Measurements from ENCODE around the gene SULT1A1.

The SULT1A1 gene

GRCh38 chr16:28592979-28593553 lies 16.8 kb downstream of the SULT1A1 start:
- intact Hi-C loops (cut with DNase I): no loop called here
- peak in 2 of 10 donors; percentile 57 to 70 for DNase-seq

GRCh38 chr16:28592511-28592910 lies 17.3 kb downstream of the SULT1A1 start:
- DNase-seq: peak in 2 of 10 donors; percentile 18 to 61
- intact Hi-C loops (cut with DNase I): no loop called here

- intact Hi-C loops (cut with DNase I): no loop called here
- peak in 1 of 10 donors; percentile 54 for DNase-seq
Observed at GRCh38 chr16:28591355-28591754, 18.5 kb downstream of the SULT1A1 start.

- DNase-seq: peak in 1 of 10 donors; percentile 77
- intact Hi-C loops (cut with DNase I): no loop called here
Observed at GRCh38 chr16:28590384-28591340, 19.2 kb downstream of the SULT1A1 start.

GRCh38 chr16:28589930-28590329 lies 19.9 kb downstream of the SULT1A1 start:
- intact Hi-C loops (cut with DNase I): no loop called here
- DNase-seq: peak in 1 of 10 donors; percentile 81

GRCh38 chr16:28589069-28589468 lies 20.8 kb downstream of the SULT1A1 start:
- peak in 1 of 10 donors; percentile 25 for DNase-seq
- intact Hi-C loops (cut with DNase I): no loop called here

- peak in 2 of 10 donors; percentile 74 to 75 for DNase-seq
- intact Hi-C loops (cut with DNase I): no loop called here
Observed at GRCh38 chr16:28587386-28587785, 22.5 kb downstream of the SULT1A1 start.

- intact Hi-C loops (cut with DNase I): no loop called here
- DNase-seq: no peak
Observed at GRCh38 chr16:28586466-28586865, 23.4 kb downstream of the SULT1A1 start.

- intact Hi-C loops (cut with DNase I): no loop called here
- peak in 2 of 10 donors; percentile 65 to 71 for DNase-seq
Observed at GRCh38 chr16:28585674-28586073, 24.2 kb downstream of the SULT1A1 start.

GRCh38 chr16:28580726-28581315 lies 29.0 kb downstream of the SULT1A1 start:
- intact Hi-C loops (cut with DNase I): no loop called here
- no peak for DNase-seq

- DNase-seq: peak in 1 of 10 donors; percentile 8
- intact Hi-C loops (cut with DNase I): no loop called here
Observed at GRCh38 chr16:28575446-28576109, 34.3 kb downstream of the SULT1A1 start.

GRCh38 chr16:28574925-28575324 lies 34.9 kb downstream of the SULT1A1 start:
- DNase-seq: peak in 1 of 10 donors; percentile 7
- intact Hi-C loops (cut with DNase I): no loop called here

- intact Hi-C loops (cut with DNase I): no loop called here
- peak in 1 of 10 donors; percentile 44 for DNase-seq
Observed at GRCh38 chr16:28573738-28574718, 35.8 kb downstream of the SULT1A1 start.

GRCh38 chr16:28572696-28573510 lies 36.9 kb downstream of the SULT1A1 start:
- peak in 8 of 10 donors; percentile 42 to 92 (median 67) for DNase-seq
- intact Hi-C loops (cut with DNase I): no loop called here

GRCh38 chr16:28569968-28570752 lies 39.7 kb downstream of the SULT1A1 start:
- peak in 1 of 10 donors; percentile 70 for DNase-seq
- intact Hi-C loops (cut with DNase I): no loop called here

GRCh38 chr16:28569021-28569420 lies 40.8 kb downstream of the SULT1A1 start:
- intact Hi-C loops (cut with DNase I): no loop called here
- no peak for DNase-seq

GRCh38 chr16:28567292-28567691 lies 42.6 kb downstream of the SULT1A1 start:
- peak in 1 of 10 donors; percentile 8 for DNase-seq
- intact Hi-C loops (cut with DNase I): no loop called here

Measured in posterior cingulate gyrus (tissue), 11 donors.